HG03439 (cell line): Measurements from ENCODE around the gene CLNS1A.
A peak's percentile ranks its signal among the peaks of the same experiment; 100 is the strongest.
"Not testable (repeated sequence)": the region's sequence is repeated elsewhere in the genome, so short reads cannot be mapped to it uniquely, and the experiment has no call there.

ENCODE experiments used
- ATAC-seq: cut with Tn5 transposase; IDR thresholded peaks from one replicate; pipeline ENCODE4 v1.9.1; 2021; ENCODE audit warnings: mild to moderate bottlenecking, moderate library complexity; ENCODE audit not compliant: unreplicated experiment

The CLNS1A gene

DNA sequence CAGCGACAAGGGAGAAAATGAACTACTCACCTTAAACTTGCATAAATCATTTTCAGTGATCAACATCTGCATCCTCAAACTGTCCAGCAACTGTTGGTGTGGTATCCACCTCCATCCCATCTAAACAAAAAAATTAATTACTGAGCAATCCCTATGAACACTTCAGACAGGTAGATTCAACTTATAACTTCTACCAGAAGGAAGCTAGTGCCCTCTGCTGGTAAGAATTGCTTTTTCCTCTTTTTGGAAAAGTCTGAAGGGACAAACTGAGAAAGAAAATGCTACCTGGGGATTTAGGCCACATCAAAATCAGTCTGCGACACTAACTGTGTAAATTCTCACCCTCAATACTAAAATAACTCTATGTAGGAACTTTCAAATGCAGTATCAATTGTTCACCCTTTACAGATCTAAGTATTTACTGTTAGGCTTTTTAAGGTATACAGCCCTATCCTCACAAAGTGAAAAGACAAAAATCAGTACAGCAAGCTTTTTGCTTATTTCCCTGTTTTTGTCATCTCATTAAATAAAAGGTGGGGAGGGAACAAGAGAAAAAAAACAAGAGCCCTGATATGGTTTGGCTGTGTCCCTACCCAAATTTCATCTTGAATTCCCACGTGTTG, 17.9 kb downstream of the CLNS1A start:
- no peak for ATAC-seq

DNA sequence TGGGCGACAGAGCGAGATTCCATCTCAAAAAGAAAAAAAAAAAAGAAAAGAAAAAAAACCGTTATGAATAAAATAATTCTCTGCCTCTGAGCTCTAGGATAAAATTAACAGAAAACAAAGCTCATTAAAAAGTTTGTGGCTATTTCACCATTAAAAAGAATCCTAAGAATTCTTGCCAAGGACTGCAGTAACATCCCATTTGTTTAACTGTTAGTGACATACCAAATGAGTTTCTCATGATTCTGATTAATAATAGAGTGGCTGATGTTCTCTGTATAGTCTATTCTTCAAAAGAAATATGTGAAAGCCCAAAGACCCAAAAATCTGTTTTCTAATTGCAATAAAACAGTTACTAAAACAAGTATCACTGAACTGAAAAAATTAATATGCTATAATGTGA, 19.7 kb downstream of the CLNS1A start:
- ATAC-seq = no peak

DNA sequence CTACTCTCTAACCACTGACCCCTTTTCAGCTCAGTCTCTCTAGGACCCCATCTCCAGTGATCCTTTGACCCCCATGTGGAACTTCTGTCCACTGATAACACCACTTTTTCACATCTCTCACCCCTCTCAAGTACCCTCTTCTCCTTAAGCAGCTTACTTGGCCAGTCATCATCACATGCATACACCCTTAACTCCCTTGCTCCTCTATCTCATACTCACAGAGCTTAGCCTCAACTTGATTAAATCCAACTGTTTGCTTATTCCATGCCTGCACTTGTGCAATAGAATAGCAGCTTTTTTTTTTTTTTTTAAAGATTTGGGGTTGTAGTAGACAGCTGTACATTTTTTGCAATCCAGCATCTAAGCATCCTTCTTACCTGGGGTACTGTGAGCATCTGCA, 25.7 kb downstream of the CLNS1A start:
- no peak for ATAC-seq

DNA sequence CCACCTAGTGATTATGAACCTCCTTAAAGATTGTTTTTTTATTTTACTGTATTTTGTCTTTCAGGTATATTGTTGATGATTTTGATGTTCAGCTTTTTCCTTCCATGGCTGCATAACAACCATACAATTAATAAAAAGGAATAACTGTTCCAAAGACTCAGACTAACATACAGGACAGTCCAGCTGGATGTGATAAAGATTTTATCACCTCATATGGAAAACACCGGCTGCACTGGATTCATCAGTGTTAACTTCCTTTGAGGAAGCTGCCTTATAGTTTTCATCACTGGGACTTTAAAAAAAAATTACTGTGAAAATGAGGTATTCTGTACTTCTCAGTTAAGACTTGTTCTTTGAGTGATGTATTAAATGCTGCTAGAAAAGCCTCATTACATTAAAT, 28.4 kb downstream of the CLNS1A start:
- no peak for ATAC-seq

DNA sequence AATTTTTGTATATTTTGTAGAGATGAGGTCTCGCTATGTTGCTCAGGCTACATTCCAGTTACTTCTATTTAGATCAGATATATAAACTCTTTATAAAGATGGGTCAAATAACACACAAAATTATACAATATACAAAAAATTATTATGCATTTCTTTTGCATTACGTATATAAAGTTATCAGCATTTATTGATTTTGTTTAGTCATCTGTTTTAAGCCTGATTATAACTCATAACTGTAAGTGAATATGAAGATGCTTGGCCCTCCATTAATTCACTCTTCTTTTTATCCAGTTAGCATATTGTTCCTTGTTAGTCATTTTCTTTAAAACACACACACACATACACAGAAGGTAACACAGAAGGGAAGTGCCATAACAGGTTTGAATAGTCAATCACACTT, 33.3 kb downstream of the CLNS1A start:
- no peak for ATAC-seq

DNA sequence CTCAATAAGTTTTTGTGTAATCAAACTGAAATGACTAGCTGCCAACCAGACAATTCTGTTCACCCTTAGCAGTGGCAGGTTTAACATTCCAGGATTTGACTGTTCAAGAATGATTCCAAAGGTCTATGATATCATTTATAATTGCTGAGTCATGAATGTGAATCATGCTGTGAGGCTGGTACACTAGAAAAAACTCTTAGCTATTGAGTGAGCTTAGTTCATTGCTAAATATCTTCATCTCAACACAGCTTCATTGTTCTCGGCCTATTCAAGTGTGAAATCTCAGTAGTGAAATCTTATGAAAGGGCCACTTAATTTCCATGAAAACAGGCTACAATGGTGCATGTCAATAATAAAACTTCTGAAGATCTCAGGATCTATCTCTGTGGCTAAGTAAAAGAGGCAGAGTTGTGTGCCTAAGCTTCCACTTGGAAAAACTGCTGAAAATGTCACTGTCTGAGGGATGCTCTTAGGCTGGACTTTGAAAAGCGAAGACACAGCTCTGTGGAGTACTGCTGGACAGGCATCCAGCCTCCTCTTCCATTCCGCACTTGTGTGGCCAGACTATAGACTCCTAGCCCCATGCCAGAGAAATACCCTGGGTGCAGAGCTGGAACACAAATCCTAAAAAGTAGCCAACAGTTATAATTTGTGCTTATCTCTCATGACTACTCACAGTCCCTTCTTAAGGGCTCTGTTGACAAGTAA, 35.1 kb downstream of the CLNS1A start:
- ATAC-seq = no peak

DNA sequence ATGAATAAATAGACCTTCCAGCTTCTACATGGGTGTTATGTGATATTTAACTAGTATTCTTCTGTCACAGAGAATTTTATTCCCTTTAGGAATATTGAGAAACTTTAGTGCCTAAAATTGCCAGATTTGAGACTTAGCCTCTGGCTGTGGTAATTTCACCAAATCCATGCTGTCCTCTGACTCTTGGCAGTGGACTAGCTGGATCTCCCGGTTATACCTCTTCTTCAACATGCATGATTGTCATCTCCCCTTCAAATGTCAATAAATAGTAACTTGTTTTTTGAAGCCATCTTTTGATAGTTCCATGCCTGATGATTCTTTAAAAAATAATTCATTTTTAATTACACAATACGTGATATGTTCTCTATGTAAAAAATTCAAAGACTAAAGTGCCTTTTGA, 39.4 kb downstream of the CLNS1A start:
- no peak for ATAC-seq

DNA sequence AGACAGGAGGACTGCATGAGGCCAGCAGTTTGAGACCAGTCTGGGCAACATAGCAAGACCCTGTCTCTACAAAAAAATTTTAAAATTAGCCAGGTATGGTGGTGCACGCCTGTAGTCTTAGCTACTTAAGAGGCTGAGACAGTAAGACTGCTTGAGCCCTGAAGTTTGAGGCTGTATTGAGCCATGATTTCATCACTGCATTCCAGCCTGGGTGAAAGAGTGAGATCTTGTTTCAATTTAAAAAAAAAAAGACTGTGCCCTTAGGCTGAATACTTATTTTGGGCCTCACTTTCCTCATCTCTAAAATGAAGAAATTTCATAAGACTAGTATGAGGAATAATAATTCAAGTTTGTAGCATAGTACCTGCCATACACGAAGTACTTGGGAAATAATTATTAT, 41.0 kb downstream of the CLNS1A start:
- ATAC-seq = no peak

DNA sequence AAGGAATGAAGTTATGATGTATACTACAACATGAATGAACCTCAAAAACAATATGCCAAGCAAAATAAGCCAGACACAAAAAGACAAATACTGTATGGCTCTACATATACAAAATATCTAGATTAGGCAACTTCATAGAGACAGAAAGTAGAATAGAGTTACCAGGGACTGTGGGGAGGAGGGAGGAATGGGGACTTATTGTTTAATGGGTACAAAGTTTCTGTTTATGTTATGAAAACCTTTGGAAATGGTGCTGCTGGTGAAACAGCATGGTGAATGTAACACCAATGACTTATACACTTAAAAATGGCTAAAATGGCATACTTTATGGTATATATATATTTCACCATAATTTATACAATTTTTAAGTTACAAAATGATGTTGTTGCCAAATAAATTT, 43.7 kb downstream of the CLNS1A start:
- no peak for ATAC-seq

DNA sequence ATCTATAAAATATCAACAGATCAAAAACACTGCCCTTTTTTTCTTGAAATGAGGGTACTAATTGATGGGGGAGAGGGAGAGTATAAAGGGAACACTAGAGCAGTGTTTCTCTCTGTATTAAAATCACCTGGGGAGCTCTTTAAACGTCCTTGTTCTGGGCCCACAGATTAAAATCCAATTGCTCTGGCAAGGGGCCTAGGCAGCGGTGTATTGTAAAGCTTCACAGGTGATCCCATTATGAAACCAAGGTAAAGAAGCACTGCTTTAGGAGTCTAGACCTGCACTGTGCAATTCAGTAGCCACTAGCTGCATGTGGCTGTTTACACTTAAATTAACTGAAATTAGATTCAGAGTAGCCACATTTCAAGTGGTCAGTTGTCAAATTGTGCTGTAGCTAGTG, 44.9 kb downstream of the CLNS1A start:
- ATAC-seq = no peak

DNA sequence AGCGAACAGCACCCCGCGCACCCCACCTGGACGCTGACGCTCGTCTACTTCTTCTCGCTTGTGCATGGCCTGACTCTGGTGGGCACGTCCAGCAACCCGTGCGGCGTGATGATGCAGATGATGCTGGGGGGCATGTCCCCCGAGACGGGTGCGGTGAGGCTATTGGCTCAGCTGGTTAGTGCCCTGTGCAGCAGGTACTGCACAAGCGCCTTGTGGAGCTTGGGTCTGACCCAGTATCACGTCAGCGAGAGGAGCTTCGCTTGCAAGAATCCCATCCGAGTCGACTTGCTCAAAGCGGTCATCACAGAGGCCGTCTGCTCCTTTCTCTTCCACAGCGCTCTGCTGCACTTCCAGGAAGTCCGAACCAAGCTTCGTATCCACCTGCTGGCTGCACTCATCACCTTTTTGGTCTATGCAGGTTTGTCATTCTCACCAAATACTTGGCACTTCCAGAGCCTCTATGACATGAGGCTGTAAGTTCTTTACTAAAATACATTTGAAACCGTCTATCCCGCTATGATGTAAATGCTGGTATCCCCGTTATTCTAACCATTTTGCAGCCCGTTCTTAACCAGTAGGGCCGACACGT, 47.3 kb downstream of the CLNS1A start:
- ATAC-seq = no peak

DNA sequence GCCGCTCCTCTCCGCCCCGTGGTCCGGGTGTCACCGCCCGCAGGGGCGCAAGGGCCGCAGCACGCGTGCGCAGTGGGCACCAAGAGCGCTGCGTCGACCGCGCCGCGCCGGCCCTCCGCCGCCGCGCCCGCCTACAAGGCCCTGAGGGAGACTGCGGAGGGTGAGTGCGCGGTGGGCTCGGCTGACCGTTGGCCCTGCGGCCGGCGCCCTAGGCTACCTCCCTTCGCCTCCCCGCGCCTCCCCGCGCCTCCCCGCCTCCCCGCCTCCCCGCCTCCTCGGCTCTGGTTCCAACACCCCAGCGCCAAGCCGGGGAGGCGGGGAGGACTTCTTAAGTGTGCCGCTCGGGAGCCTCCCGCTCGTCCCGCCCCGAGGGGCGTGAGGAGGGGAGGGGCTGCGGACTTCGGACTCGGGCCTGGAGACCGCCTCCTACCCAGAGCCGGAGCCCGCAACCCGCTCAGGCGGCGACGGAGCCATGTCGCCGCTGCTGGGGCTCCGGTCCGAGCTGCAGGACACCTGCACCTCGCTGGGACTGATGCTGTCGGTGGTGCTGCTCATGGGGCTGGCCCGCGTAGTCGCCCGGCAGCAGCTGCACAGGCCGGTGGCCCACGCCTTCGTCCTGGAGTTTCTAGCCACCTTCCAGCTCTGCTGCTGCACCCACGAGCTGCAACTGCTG, 47.9 kb downstream of the CLNS1A start, which contains the start of gene AQP11:
Gene AQP11, plus strand, starts transcription at position 433 of the 673 bp plus-strand sequence. Its CDS starts 40 bp downstream, at position 473.
- peak; percentile 87 for ATAC-seq

DNA sequence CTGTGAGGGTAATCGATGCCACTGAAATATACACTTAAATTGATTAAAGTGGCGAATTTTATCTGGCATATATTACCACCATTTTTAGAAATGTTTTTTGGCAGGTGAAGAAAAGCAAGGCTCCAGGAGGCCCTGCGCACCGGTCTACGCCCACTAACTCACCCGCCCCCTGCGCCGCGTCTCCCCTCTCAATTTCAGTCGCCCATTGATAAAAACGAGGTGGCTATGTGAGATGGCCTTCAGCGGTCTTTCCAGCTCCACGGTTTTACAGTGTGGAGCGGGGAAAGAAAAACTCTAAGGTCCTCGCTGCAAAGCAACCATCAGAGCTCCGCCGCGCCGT, 48.4 kb downstream of the CLNS1A start:
- peak; percentile 33 for ATAC-seq

DNA sequence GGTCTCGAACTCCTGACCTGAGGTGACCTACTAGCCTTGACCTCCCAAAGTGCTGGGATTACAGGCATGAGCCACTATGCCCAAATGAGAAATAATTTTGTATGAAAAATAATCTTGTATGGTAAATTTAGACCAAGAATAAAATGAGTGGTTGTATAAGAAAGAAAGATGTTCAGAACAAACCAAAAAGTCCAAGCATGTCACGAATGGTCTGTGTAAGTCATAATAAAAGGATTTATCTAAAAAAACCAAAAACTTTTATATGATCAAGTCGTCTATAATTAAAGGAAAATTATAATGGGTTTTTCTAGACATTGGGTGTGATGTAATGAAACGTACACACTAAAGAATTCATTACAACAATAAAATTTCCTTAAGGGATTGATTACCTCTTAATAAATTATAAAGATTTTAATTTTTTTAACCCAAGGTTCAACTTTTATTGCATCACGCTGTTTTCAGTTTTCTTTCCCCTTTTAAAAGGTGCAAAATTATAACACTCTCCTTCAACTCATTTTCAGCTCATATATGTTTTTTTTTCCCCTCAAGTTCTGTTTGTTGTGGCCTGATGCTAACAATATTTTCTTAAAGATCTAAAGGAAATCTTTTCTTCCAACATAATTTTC, 56.8 kb downstream of the CLNS1A start:
- ATAC-seq = no peak

DNA sequence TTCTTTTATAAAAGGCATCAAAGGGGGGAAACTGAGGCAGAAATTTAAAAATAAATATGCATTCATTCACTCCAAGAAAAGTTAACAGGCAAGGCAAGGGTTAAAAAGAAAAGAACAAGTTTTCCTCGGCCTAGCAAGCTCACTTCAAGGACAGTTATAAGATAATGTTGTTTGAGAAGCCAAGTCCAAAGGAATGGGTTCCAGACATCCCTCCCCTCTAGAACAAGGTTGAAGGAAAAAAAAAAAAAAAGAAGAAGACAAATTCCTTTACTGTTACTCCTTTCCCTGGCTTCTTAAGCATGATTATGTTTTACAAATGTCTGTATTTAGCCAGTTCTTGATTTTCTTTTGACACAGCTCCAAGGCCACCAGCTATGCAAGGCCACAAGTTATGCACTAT, 62.2 kb downstream of the CLNS1A start:
- not testable (repeated sequence) for ATAC-seq

DNA sequence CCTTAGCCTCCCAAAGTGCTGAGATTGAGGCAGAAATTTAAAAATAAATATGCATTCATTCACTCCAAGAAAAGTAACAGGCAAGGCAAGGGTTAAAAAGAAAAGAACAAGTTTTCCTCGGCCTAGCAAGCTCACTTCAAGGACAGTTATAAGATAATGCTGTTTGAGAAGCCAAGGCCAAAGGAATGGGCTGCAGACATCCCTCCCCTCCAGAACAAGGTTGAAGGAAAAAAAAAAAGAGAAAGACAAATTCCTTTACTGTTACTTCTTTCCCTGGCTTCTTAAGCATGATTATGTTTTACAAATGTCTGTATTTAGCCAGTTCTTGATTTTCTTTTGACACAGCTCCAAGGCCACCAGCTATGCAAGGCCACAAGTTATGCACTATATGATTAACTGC, 66.7 kb downstream of the CLNS1A start:
- ATAC-seq = not testable (repeated sequence)

DNA sequence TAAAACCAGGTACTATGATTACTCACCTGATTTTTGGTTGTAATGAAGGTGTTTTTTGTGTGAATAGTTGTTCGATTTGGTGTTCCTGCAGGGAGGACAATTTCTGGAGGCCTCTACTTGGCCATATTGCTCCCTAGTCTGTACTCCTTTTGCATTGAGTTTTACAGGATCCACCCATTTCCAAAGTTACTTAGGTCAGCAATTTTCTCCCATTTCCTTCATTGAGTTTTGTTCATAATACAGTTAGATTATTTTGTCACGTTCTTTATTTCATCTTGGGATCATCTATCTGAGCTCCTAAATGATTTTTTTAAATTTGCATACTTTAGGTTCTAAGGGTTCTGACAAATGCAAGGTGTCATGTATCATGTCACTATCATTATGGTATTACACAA, 67.9 kb downstream of the CLNS1A start:
- no peak for ATAC-seq

DNA sequence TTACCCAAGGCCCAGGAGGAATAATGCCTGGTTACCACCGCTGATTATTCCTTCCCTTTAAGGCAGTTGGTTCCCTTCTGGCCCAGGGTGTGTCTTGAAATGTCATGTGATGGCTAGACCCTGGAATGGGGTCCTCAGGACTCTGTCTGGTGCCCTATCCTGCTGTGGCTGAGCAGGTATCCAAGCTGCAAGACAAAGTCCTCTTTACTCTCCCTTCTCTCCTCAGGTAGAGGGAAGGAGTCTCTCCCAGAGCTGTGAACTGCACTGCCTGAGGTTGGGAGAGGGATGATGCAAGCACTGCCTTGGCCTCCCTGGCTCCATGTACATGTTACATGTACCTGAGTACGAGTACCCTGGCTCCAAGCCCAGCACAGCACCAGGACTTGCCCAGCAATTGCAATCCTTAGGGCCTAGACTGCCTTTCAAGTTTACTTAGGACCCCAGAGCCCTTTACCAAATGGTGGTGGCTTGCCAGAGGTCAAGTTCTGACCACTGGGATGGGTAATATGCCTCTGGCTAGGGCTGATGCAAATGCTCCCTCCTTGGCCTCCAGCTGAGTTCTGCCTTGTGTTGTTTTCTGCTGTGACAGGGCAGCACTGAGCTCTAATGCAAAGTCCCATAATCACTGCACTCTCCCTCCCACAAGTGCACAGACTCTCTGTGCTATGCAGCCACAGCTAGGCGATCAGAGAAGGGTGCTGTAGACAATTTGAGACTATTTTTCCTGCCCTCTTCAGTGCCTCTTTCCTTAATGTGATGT, 68.5 kb downstream of the CLNS1A start:
- no peak for ATAC-seq

DNA sequence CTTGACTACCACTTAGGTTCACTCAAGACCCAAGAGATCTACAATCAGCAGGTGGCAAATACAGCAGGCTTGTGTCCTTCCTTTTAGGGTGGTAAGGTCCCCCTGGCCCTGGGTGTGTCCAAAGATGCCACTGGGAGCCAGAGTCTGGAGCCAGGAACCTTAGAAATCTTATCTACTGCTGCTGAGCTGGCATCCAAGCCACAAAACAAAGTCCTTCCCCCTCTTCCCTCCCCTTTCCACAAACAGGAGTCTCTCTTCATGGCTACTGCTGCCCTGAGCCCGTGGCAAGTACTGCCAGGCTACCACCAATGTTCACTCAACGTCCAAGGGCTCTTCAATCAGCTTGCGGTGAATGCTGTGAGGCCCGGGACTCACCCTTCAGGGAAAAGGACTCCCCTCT, 69.3 kb downstream of the CLNS1A start:
- ATAC-seq = no peak
